Trophoblast cell (in vitro differentiated cells and primary cell): ENCODE measurements around the gene TTLL12.

ENCODE experiments used
- DNase-seq, 2 donors: peaks; one replicate each; pipeline ENCODE4 v3.0.0-alpha.2; 2016
- H2AFZ ChIP-seq: 2 replicates; pipeline ENCODE4 v1.6.1; 2013; ENCODE audit warnings: low read length, moderate library complexity, mild to moderate bottlenecking; ENCODE audit not compliant: insufficient read depth, poor library complexity
- H2AK5ac ChIP-seq: 2 replicates; pipeline ENCODE4 v1.6.1; 2013; ENCODE audit warnings: mild to moderate bottlenecking, low read length
- H2BK120ac ChIP-seq: 2 replicates; pipeline ENCODE4 v1.6.1; 2013; ENCODE audit warnings: low read length, mild to moderate bottlenecking, moderate library complexity; ENCODE audit not compliant: insufficient read depth, poor library complexity
- H2BK12ac ChIP-seq: 2 replicates; pipeline ENCODE4 v1.6.1; 2013; ENCODE audit warnings: mild to moderate bottlenecking, low read length, moderate library complexity
- H2BK5ac ChIP-seq: 2 replicates; pipeline ENCODE4 v1.6.1; 2013; ENCODE audit warnings: low read length, low read depth, moderate library complexity, mild to moderate bottlenecking; ENCODE audit not compliant: poor library complexity
- H3K14ac ChIP-seq: 2 replicates; pipeline ENCODE4 v1.6.1; 2013; ENCODE audit warnings: mild to moderate bottlenecking, low read length
- H3K18ac ChIP-seq: 2 replicates; pipeline ENCODE4 v1.6.1; 2013; ENCODE audit warnings: mild to moderate bottlenecking, low read length
- H3K23ac ChIP-seq: 2 replicates; pipeline ENCODE4 v1.6.1; 2013; ENCODE audit warnings: low read length
- H3K27ac ChIP-seq: 2 replicates; pipeline ENCODE4 v1.5.1; 2013; ENCODE audit warnings: low read depth, mild to moderate bottlenecking, inconsistent platforms, low read length, moderate library complexity
- H3K27me3 ChIP-seq: 2 replicates; pipeline ENCODE4 v1.6.1; 2013; ENCODE audit warnings: inconsistent platforms, mild to moderate bottlenecking, low read length, moderate library complexity; ENCODE audit not compliant: insufficient read depth
- H3K36me3 ChIP-seq, 2 experiments: 1 replicate in 1 of 2; 2 replicates in 1 of 2; pipeline ENCODE4 v1.6.1; 2013; ENCODE audit warnings: low read length in 2 of 2, mild to moderate bottlenecking in 2 of 2, moderate library complexity in 1 of 2; ENCODE audit not compliant: insufficient read depth in 2 of 2, control insufficient read depth in 1 of 2
- H3K4ac ChIP-seq: 2 replicates; pipeline ENCODE4 v1.6.1; 2013; ENCODE audit warnings: low read depth, mild to moderate bottlenecking, low read length, moderate library complexity
- H3K4me1 ChIP-seq, 2 experiments: 1 replicate in 1 of 2; 2 replicates in 1 of 2; pipeline ENCODE4 v1.6.1; 2013; ENCODE audit warnings: low read length in 2 of 2, mild to moderate bottlenecking in 2 of 2, moderate library complexity in 1 of 2; ENCODE audit not compliant: insufficient read depth in 2 of 2, control insufficient read depth in 1 of 2
- H3K4me2 ChIP-seq: 2 replicates; pipeline ENCODE4 v1.6.1; 2013; ENCODE audit warnings: inconsistent platforms, mild to moderate bottlenecking, low read length, moderate library complexity
- H3K4me3 ChIP-seq: 2 replicates; pipeline ENCODE4 v1.5.1; 2013; ENCODE audit warnings: mild to moderate bottlenecking, low read depth, low read length, inconsistent platforms
- H3K79me1 ChIP-seq: one replicate; pipeline ENCODE4 v1.6.1; 2013; ENCODE audit warnings: low read length
- H3K79me2 ChIP-seq: 2 replicates; pipeline ENCODE4 v1.6.1; 2013; ENCODE audit warnings: low read length, mild to moderate bottlenecking; ENCODE audit not compliant: control insufficient read depth, insufficient read depth, poor library complexity
- H3K9ac ChIP-seq: 2 replicates; pipeline ENCODE4 v1.6.1; 2013; ENCODE audit warnings: mild to moderate bottlenecking, low read length
- H3K9me3 ChIP-seq: 2 replicates; pipeline ENCODE4 v1.6.1; 2013; ENCODE audit warnings: low read depth, mild to moderate bottlenecking, control low read depth, inconsistent platforms, low read length; ENCODE audit not compliant: insufficient read depth
- H4K12ac ChIP-seq: 2 replicates; pipeline ENCODE4 v1.6.1; 2013; ENCODE audit warnings: low read depth, mild to moderate bottlenecking, low read length, moderate library complexity
- H4K8ac ChIP-seq: 2 replicates; pipeline ENCODE4 v1.6.1; 2013; ENCODE audit warnings: low read depth, mild to moderate bottlenecking, low read length, moderate library complexity
- H4K91ac ChIP-seq: one replicate; pipeline ENCODE4 v1.6.1; 2013; ENCODE audit warnings: low read depth, mild to moderate bottlenecking, low read length, moderate library complexity
- WGBS: extraction: QIAGEN DNeasy Blood & Tissue Kit; methylation state at CpG from one replicate; pipeline ENCODE4 v1.1.7; 2013; ENCODE audit warnings: missing lambda C conversion rate; ENCODE audit not compliant: insufficient read length, insufficient coverage; ENCODE audit errors: extremely low coverage; 5-methylcytosine and 5-hydroxymethylcytosine counted together

TTLL12 gene

DNA sequence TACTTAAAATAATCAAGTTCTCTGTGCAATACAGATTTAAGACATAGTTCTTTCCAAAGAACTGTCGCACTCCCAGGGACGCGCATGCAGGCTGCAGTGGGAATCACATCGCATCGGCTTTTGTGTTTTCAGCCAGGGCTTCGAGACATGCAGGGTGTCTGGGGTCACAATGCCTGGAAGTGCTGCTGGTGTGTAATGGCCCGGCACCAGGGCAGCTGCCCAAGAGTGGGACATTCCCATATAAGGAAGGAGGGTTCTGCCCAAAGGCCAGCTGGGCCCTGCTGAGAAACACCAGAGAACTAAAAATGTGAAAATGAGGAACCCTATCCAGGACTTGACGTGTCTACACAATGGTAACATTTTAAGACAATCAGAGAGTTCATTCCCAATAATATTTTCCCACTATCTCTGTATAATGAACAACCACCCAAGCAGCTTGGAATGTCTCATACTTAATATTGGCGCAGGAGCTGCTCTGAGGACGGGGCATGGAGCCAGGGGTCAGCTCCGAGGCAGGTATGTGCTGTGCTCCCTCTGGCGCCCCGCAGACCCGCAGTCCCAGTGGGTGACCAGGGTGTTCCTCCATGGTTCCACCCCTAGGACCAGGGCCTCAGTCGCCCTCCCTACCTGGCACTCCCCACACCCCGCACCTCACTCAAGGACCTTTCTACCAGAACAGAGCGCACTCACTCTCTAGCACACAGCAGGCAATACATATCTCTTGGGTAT, 55.0 kb downstream of the TTLL12 start:
- Histone ChIP-seq H2AK5ac (peak overlapping the region; percentile 4), H3K23ac (no peak overlapping the region), H3K14ac (no peak overlapping the region), H2BK5ac (no peak overlapping the region), H3K9ac (no peak overlapping the region), H4K8ac (no peak overlapping the region), H4K12ac (no peak overlapping the region), H4K91ac (no peak overlapping the region), H3K9me3 (peaks cover 2% of the 10 kb centered on the region), H3K18ac (no peak overlapping the region), H3K79me2 (no peaks in the 10 kb centered on the region), H3K27ac (no peak overlapping the region), H3K4ac (no peak overlapping the region), H3K4me1 (peaks cover 5 to 13% of the 10 kb centered on the region in 2 experiments), H3K4me2 (no peak overlapping the region), H2BK120ac (no peak overlapping the region), H3K36me3 (peaks cover 34 to 36% of the 10 kb centered on the region in 2 experiments), H3K27me3 (no peaks in the 10 kb centered on the region), H2AFZ (no peak overlapping the region), H2BK12ac (no peak overlapping the region), H3K79me1 (peaks cover 6% of the 10 kb centered on the region), H3K4me3 (no peak overlapping the region)
- no peak for DNase-seq
- no CpG with 5 or more reads among the region's 17 CpGs for WGBS

DNA sequence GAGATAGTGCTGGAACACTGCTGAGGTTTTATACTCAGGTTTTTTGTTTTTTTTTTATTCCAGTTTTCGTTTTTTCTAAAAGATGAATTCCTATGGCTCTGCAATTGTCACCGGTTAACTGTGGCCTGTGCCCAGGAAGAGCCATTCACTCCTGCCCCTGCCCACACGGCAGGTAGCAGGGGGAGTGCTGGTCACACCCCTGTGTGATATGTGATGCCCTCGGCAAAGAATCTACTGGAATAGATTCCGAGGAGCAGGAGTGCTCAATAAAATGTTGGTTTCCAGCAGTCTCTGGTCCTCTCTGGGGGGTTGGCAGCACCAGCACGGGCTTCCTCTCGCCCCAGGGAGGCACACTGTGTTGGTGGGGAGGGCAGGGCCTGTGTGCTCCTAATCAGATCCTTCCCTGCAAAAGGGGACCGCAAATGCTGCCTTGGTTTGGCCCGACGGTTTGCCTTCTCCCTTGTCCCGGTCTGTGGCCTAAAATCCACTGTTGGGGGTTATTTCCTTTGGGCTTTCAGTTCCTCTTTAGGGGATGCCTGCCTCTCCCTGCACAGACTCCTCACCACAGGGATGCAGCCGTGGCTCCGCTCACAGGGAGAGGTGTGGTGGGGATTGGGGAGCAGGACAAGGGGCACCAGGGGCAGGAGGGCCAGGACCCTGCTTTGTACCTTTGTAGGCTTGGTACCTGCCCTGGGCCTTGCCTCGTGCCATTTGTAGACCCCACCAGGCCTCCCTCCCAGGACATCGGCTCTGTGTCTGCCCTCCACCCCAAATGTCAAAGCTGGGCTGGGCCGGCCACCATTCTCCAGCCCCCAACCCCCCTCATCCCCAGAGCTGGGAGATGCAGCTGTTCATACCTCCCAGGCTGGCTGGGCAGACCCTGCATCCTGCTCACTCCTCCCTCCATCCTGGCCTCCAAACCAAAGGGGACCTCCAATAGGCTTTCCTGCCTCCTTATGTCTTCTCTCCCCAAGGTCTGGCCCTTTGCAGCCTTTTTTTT, 57.2 kb downstream of the TTLL12 start:
- H3K9me3 ChIP-seq: peaks cover 2% of the 10 kb centered on the region
- H2BK5ac ChIP-seq: no peak overlapping the region
- H2AFZ ChIP-seq: no peak overlapping the region
- WGBS: no CpG with 5 or more reads among the region's 16 CpGs
- H3K14ac ChIP-seq: no peak overlapping the region
- H3K27me3 ChIP-seq: no peaks in the 10 kb centered on the region
- peaks cover 20 to 22% of the 10 kb centered on the region in 2 experiments for H3K36me3 ChIP-seq
- no peak overlapping the region for H2BK120ac ChIP-seq
- H4K8ac ChIP-seq: no peak overlapping the region
- no peaks in the 10 kb centered on the region for H3K79me2 ChIP-seq
- H2BK12ac ChIP-seq: no peak overlapping the region
- no peak overlapping the region for H4K91ac ChIP-seq
- H3K4me2 ChIP-seq: no peak overlapping the region
- no peak overlapping the region for H3K4ac ChIP-seq
- no peak overlapping the region for H3K23ac ChIP-seq
- peaks cover 13 to 24% of the 10 kb centered on the region in 2 experiments for H3K4me1 ChIP-seq
- H4K12ac ChIP-seq: no peak overlapping the region
- H3K27ac ChIP-seq: no peak overlapping the region
- H3K4me3 ChIP-seq: peak overlapping the region; percentile 1
- H3K18ac ChIP-seq: no peak overlapping the region
- no peak overlapping the region for H2AK5ac ChIP-seq
- no peak overlapping the region for H3K9ac ChIP-seq
- peaks cover 8% of the 10 kb centered on the region for H3K79me1 ChIP-seq
- DNase-seq: no peak

DNA sequence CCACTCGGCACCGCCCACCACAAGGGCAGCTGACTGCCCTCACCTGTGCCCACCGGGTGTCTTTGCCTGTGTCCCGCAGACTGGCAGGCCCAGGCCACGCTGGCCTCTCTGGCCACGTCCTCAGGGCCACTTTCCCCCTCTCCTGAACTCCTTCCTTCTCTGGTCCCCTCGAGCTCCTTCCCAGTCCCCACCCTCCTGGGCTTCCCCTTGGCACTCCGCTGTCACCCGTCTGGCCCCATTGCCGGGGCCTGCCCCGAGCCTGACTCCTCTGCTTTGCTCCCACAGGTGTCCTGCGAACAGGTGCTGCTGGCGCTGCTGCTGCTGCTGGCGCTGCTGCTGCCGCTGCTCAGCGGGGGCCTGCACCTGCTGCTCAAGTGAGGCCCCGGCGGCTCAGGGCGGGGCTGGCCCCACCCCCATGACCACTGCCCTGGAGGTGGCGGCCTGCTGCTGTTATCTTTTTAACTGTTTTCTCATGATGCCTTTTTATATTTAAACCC, 58.0 kb downstream of the TTLL12 start:
- no peak overlapping the region for H3K4me2 ChIP-seq
- no peak overlapping the region for H2AK5ac ChIP-seq
- no peak overlapping the region for H3K27ac ChIP-seq
- no CpG with 5 or more reads among the region's 20 CpGs for WGBS
- H3K4me1 ChIP-seq: peaks cover 13 to 24% of the 10 kb centered on the region in 2 experiments
- H4K91ac ChIP-seq: no peak overlapping the region
- no peak overlapping the region for H3K9ac ChIP-seq
- H4K8ac ChIP-seq: no peak overlapping the region
- H4K12ac ChIP-seq: no peak overlapping the region
- no peak overlapping the region for H2BK5ac ChIP-seq
- no peak overlapping the region for H3K4me3 ChIP-seq
- H3K14ac ChIP-seq: no peak overlapping the region
- no peak overlapping the region for H3K18ac ChIP-seq
- H3K27me3 ChIP-seq: no peaks in the 10 kb centered on the region
- H2BK12ac ChIP-seq: no peak overlapping the region
- no peak overlapping the region for H3K4ac ChIP-seq
- DNase-seq: peak in 1 of 2 donors; percentile 26
- no peaks in the 10 kb centered on the region for H3K9me3 ChIP-seq
- no peak overlapping the region for H3K23ac ChIP-seq
- H2BK120ac ChIP-seq: no peak overlapping the region
- no peak overlapping the region for H2AFZ ChIP-seq
- peaks cover 8% of the 10 kb centered on the region for H3K79me1 ChIP-seq
- H3K36me3 ChIP-seq: peaks cover 14 to 17% of the 10 kb centered on the region in 2 experiments
- H3K79me2 ChIP-seq: no peaks in the 10 kb centered on the region

DNA sequence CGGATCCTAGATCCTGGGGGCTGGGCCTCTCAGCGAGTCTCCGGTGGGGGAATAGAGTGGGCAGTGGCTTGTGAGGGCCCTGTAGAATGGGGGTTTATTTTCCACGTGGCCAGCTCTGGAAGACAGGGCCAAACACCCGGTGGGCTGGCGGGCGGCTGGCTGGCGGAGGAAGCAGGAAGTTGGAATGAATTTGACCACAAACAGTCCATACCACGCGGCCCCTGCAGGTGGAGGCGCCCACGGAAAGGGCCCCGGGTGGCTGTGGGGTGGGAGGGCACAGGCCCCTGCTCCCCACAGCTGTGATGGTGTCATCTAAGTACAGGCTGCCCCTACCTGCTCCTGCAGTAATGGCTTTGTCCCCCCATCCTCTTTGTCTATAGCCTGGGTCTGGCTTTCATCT, 58.8 kb downstream of the TTLL12 start:
- no peaks in the 10 kb centered on the region for H3K27me3 ChIP-seq
- peaks cover 11 to 16% of the 10 kb centered on the region in 2 experiments for H3K36me3 ChIP-seq
- no peak overlapping the region for H3K14ac ChIP-seq
- no peaks in the 10 kb centered on the region for H3K79me2 ChIP-seq
- H3K4me1 ChIP-seq: peaks cover 13 to 23% of the 10 kb centered on the region in 2 experiments
- H2BK12ac ChIP-seq: peak overlapping the region; percentile 16
- no peak overlapping the region for H4K8ac ChIP-seq
- H3K27ac ChIP-seq: no peak overlapping the region
- H2BK5ac ChIP-seq: no peak overlapping the region
- peak overlapping the region; percentile 93 for H4K91ac ChIP-seq
- H2AK5ac ChIP-seq: peak overlapping the region; percentile 76
- no peaks in the 10 kb centered on the region for H3K9me3 ChIP-seq
- peak overlapping the region; percentile 20 for H4K12ac ChIP-seq
- H2BK120ac ChIP-seq: no peak overlapping the region
- no peak for DNase-seq
- peaks cover 8% of the 10 kb centered on the region for H3K79me1 ChIP-seq
- no CpG with 5 or more reads among the region's 13 CpGs for WGBS
- H3K18ac ChIP-seq: no peak overlapping the region
- no peak overlapping the region for H2AFZ ChIP-seq
- no peak overlapping the region for H3K23ac ChIP-seq
- H3K4ac ChIP-seq: no peak overlapping the region
- no peak overlapping the region for H3K4me3 ChIP-seq
- no peak overlapping the region for H3K4me2 ChIP-seq
- H3K9ac ChIP-seq: no peak overlapping the region
